Stimulated activated naive CD8-positive, alpha-beta T cell treated with anti-CD3 and anti-CD28 coated beads, Interleukin-15, amount 100 ng/mL, for 72 hours (primary cell): ENCODE results near the gene SEMA4D.

Experiments used
- ATAC-seq: fragments of 150-1000 bp; cut with Tn5 transposase; 2 replicates; pipeline ENCODE4 v1.10.0; 2021; ENCODE audit warnings: mild to moderate bottlenecking, moderate library complexity
- DNase-seq, 2 donors: peaks; one replicate each; pipeline ENCODE4 v3.0.0; 2021 to 2022
- H3K27ac Mint-ChIP-seq, 2 donors: one replicate each; pipeline ENCODE4 v1.8.0; 2022; ENCODE audit warnings: mild to moderate bottlenecking in 2 of 2, mixed read lengths in 2 of 2, moderate library complexity in 2 of 2
- H3K27me3 Mint-ChIP-seq: one replicate; pipeline ENCODE4 v1.8.0; 2022; ENCODE audit warnings: mixed read lengths
- H3K4me1 Mint-ChIP-seq: one replicate; pipeline ENCODE4 v1.8.0; 2022; ENCODE audit warnings: mild to moderate bottlenecking, mixed read lengths
- H3K4me3 Mint-ChIP-seq, 2 donors: one replicate each; pipeline ENCODE4 v1.8.0; 2022; ENCODE audit warnings: mild to moderate bottlenecking in 2 of 2, mixed read lengths in 2 of 2, moderate library complexity in 1 of 2
- H3K9me3 Mint-ChIP-seq, 2 donors: one replicate each; pipeline ENCODE4 v1.8.0; 2022; ENCODE audit warnings: mixed read lengths in 2 of 2

SEMA4D gene

DNA sequence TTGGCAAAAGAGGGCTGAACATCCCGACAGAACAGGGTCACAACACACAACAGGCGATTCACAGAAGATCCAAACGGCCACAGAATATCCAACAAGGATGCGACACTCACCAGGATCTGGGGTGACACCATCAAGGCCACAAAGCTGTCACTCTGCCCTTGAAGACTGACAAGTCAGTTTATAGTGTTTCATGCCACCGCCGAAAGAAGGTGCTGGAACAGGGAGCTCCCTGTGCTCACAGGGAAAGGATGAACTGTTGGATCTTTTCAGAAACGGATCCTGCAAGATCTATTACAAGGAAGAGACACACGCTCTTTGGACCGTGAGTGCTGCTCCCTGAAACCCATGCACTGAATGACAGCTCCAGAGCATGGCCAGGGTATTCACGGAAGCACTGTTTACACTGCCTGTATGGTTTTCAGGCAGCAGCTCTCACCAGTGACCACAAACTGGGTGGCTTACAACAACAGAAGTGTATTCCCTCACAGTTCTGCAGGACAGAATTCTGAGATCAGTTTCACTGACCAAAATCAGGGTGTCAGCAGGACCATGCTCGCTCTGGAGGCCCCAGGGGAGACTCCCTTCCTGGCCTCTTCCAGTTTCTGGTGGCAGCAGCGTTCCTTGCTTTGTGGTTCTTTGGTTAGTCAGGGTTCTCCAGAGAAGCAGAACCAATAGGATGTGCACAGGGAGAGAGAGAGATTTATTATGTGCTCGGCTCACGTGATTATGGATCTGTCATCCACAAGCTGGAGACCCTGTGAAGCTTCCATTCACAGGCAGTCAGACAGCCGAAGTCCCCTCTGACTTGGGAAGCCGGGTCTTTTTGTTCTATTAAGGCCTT, 52.8 kb downstream of the SEMA4D start:
- ATAC-seq (no peak), DNase-seq (no peak)
- Mint-ChIP-seq H3K27ac (peak overlapping the region; percentile 47 to 85), H3K9me3 (no peaks in the 10 kb centered on the region), H3K4me1 (peaks cover 100% of the 10 kb centered on the region), H3K4me3 (peak overlapping the region; percentile 53 to 69), H3K27me3 (no peaks in the 10 kb centered on the region)

GRCh38 chr9:89444274-89444673, 53.6 kb downstream of the SEMA4D start:
- Mint-ChIP-seq H3K27me3 (no peaks in the 10 kb centered on the region), H3K4me3 (peak overlapping the region; percentile 53 to 69), H3K9me3 (no peaks in the 10 kb centered on the region), H3K4me1 (peaks cover 100% of the 10 kb centered on the region), H3K27ac (peak overlapping the region; percentile 47 to 85)
- peak; percentile 77 for ATAC-seq
- peak in 1 of 2 donors; percentile 64 for DNase-seq

GRCh38 chr9:89442981-89443814, 54.7 kb downstream of the SEMA4D start:
- H3K4me3 Mint-ChIP-seq = peak overlapping the region; percentile 19 to 69
- DNase-seq = no peak
- H3K4me1 Mint-ChIP-seq = peaks cover 98% of the 10 kb centered on the region
- ATAC-seq = no peak
- no peaks in the 10 kb centered on the region for H3K27me3 Mint-ChIP-seq
- peak overlapping the region; percentile 59 to 94 for H3K27ac Mint-ChIP-seq
- no peaks in the 10 kb centered on the region for H3K9me3 Mint-ChIP-seq

- Mint-ChIP-seq H3K27ac (peak overlapping the region; percentile 59 to 94), H3K9me3 (no peaks in the 10 kb centered on the region), H3K4me1 (peaks cover 98% of the 10 kb centered on the region), H3K4me3 (peak overlapping the region; percentile 42 to 71), H3K27me3 (no peaks in the 10 kb centered on the region)
- DNase-seq = no peak
- ATAC-seq = no peak
Measured at GRCh38 chr9:89442501-89442978, 55.4 kb downstream of the SEMA4D start.

GRCh38 chr9:89441986-89442385, 55.9 kb downstream of the SEMA4D start:
- Mint-ChIP-seq H3K27me3 (no peaks in the 10 kb centered on the region), H3K4me1 (peaks cover 98% of the 10 kb centered on the region), H3K4me3 (peak overlapping the region; percentile 42 to 71), H3K27ac (peak overlapping the region; percentile 27 to 94), H3K9me3 (no peaks in the 10 kb centered on the region)
- ATAC-seq = no peak
- no peak for DNase-seq

- peak overlapping the region; percentile 84 to 94 for H3K27ac Mint-ChIP-seq
- no peaks in the 10 kb centered on the region for H3K27me3 Mint-ChIP-seq
- H3K9me3 Mint-ChIP-seq = no peaks in the 10 kb centered on the region
- peak overlapping the region in 1 of 2 donors; percentile 71 for H3K4me3 Mint-ChIP-seq
- ATAC-seq (no peak), DNase-seq (no peak)
- peaks cover 98% of the 10 kb centered on the region for H3K4me1 Mint-ChIP-seq
Measured at GRCh38 chr9:89441655-89441970, 56.3 kb downstream of the SEMA4D start.

DNA sequence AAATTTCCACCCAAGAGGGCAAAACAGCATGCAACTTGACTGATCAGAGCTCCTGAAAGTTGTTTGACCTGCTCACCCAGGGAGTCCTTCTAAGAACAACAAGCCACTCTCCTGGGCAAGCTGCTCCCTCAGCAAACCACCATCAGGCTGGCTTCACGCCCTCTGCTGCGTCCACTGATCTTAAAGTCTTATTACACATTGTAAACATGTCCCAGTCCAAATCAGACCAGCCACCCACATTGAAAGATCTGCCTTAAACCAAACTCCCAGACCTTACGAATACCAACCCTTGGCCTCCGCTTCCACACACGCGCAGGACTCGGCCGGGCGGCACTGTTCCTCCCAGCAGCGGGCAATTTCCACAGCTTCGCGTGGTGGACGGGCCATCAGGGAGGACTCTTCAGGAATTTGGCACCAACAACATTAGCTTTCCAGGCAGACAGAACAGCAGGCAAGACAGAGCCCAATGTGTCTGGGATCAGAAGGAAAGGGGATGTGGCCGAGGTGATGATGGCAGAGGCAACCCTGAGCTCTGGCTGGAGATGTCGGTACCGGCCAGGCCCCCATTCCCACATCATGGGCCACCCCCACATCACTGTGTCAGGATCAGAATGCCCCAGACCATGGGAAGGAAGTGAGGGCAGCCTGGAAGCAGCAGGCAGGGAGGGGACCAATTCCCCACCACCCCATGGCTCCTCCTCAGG, 56.8 kb downstream of the SEMA4D start:
- peaks cover 98% of the 10 kb centered on the region for H3K4me1 Mint-ChIP-seq

DNA sequence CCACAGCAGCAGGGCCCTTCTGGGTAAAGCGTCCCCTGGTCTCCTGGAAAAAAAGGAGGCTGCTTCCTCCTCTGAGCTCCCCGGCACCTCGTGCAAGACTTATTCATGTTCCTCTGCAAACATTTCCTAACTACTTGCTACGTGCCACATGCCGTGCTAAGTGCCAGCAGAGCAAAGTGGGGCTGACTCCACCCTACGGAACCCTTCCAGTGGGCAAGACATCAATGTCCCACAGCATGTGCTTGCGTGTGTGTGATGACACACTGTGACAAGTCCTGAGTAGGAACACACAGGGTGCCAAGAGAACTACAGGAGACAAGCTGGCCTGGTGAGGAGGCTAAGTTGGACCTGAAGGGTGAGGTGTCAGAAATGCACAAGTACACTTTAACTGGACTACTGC, 57.4 kb downstream of the SEMA4D start:
- Mint-ChIP-seq H3K27ac (peak overlapping the region; percentile 94), H3K27me3 (no peaks in the 10 kb centered on the region), H3K4me1 (peaks cover 98% of the 10 kb centered on the region), H3K9me3 (no peaks in the 10 kb centered on the region), H3K4me3 (peak overlapping the region; percentile 71 to 72)
- DNase-seq (no peak), ATAC-seq (peak; percentile 29)

More for the DNA sequence above, 56.8 kb downstream of the SEMA4D start:
- Mint-ChIP-seq H3K4me3 (peak overlapping the region; percentile 71 to 72), H3K27ac (peak overlapping the region; percentile 94), H3K27me3 (no peaks in the 10 kb centered on the region), H3K9me3 (no peaks in the 10 kb centered on the region)
- ATAC-seq = no peak
- DNase-seq = no peak

GRCh38 chr9:89440046-89440445, 57.9 kb downstream of the SEMA4D start:
- ATAC-seq = no peak
- H3K27ac Mint-ChIP-seq = peak overlapping the region; percentile 94
- H3K27me3 Mint-ChIP-seq = no peaks in the 10 kb centered on the region
- no peak for DNase-seq
- peak overlapping the region; percentile 71 to 72 for H3K4me3 Mint-ChIP-seq
- H3K9me3 Mint-ChIP-seq = no peaks in the 10 kb centered on the region
- H3K4me1 Mint-ChIP-seq = peaks cover 98% of the 10 kb centered on the region

- no peaks in the 10 kb centered on the region for H3K27me3 Mint-ChIP-seq
- H3K4me3 Mint-ChIP-seq = peak overlapping the region; percentile 51 to 71
- ATAC-seq = no peak
- peak overlapping the region in 1 of 2 donors; percentile 85 for H3K27ac Mint-ChIP-seq
- H3K4me1 Mint-ChIP-seq = peaks cover 98% of the 10 kb centered on the region
- H3K9me3 Mint-ChIP-seq = no peaks in the 10 kb centered on the region
- DNase-seq = no peak
Measured at GRCh38 chr9:89439571-89439970, 58.3 kb downstream of the SEMA4D start.

- peak overlapping the region; percentile 17 to 60 for H3K4me3 Mint-ChIP-seq
- peak overlapping the region in 1 of 2 donors; percentile 79 for H3K27ac Mint-ChIP-seq
- DNase-seq = no peak
Measured at GRCh38 chr9:89438194-89438593, 59.7 kb downstream of the SEMA4D start.

GRCh38 chr9:89437772-89438171, 60.1 kb downstream of the SEMA4D start:
- Mint-ChIP-seq H3K9me3 (no peaks in the 10 kb centered on the region), H3K4me1 (peaks cover 98% of the 10 kb centered on the region), H3K27ac (peak overlapping the region; percentile 71 to 87), H3K4me3 (peak overlapping the region; percentile 17 to 60), H3K27me3 (no peaks in the 10 kb centered on the region)
- ATAC-seq = peak; percentile 4
- DNase-seq = no peak

More at GRCh38 chr9:89438194-89438593, 59.7 kb downstream of the SEMA4D start:
- peaks cover 98% of the 10 kb centered on the region for H3K4me1 Mint-ChIP-seq
- ATAC-seq = no peak
- H3K9me3 Mint-ChIP-seq = no peaks in the 10 kb centered on the region
- H3K27me3 Mint-ChIP-seq = no peaks in the 10 kb centered on the region

DNA sequence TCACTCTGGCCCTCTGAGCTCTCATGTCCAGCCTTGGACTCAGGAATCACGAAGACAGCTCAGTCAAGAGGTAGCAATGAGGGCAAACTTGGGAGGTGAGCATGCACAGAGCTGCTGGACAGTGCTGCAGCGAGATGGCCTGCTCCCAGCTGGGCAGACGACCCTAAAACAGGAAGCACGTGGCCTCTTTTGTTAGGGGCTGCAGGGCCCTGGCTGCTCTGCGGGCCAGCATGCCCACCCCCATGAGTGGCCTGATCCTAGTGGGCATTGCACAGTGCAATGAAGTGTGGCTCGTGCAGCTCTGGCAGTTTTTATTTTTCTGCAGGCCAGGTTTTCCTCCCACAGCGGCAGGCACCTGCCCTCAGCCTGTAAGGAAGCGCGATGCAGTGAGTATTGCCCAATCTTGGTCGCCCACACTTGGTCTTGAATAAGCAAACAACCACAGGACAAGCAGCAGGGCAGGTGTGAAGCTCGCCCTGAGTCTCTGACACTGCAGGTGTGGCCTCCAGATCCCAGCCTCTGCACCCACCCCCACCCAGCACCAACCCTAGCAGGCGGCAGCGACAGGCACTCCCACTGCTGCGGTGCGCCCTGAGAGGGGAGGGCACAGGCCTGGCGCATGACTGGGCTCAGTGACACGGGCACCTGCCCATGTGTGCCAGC, 60.8 kb downstream of the SEMA4D start:
- Mint-ChIP-seq H3K9me3 (no peaks in the 10 kb centered on the region), H3K4me3 (peak overlapping the region; percentile 17 to 60), H3K27me3 (no peaks in the 10 kb centered on the region), H3K4me1 (peaks cover 98% of the 10 kb centered on the region), H3K27ac (peak overlapping the region; percentile 71 to 87)
- DNase-seq = peak in 1 of 2 donors; percentile 49
- ATAC-seq = peak; percentile 73

DNA sequence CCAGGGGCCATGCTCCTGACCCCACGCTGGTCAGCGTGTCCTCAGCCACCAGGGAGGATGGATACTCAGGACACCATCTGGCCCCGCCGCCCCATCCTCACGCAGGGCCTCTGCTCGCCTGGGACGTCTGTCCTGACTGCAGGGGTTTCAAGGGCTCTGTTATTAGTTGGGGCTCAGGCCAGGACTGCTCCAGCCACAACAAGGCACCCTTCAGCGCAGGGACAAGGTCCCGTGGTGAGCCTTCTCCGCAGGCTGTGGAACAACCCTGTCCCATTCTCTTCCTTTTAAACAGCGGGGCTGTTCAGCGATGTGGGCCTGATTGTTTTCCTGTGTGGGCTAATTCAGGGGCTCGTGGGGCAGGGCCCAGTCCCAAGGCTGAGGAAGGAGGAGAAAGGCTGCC, 61.6 kb downstream of the SEMA4D start:
- DNase-seq (no peak), ATAC-seq (no peak)
- Mint-ChIP-seq H3K4me1 (peaks cover 98% of the 10 kb centered on the region), H3K27me3 (no peaks in the 10 kb centered on the region), H3K27ac (peak overlapping the region in 1 of 2 donors; percentile 69), H3K9me3 (no peaks in the 10 kb centered on the region), H3K4me3 (no peak overlapping the region)
